Measurements from ENCODE around the gene CYP2C19.
"Not testable (repeated sequence)": the region's sequence is repeated elsewhere in the genome, so short reads cannot be mapped to it uniquely, and the experiment has no call there.

CYP2C19 gene

DNA sequence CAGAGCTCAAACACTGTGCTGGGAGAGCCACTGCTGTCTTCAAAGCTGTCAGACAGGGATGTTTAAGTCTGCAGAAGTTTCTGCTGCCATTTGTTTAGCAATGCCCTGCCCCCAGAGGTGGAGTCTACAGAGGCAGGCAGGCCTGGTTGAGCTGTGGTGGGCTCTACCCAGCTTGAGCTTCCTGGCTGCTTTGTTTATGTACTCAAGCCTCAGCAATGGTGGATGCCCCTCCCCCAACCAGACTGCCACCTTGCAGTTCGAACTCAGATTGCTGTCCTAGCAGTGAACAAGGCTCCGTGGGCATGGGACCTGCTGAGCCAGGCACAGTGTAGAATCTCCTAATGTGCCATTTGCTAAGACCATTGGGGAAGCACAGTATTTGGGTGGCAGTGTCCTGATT lies 4.6 kb upstream of the CYP2C19 start:
- TF ChIP-seq, protein P1, sequence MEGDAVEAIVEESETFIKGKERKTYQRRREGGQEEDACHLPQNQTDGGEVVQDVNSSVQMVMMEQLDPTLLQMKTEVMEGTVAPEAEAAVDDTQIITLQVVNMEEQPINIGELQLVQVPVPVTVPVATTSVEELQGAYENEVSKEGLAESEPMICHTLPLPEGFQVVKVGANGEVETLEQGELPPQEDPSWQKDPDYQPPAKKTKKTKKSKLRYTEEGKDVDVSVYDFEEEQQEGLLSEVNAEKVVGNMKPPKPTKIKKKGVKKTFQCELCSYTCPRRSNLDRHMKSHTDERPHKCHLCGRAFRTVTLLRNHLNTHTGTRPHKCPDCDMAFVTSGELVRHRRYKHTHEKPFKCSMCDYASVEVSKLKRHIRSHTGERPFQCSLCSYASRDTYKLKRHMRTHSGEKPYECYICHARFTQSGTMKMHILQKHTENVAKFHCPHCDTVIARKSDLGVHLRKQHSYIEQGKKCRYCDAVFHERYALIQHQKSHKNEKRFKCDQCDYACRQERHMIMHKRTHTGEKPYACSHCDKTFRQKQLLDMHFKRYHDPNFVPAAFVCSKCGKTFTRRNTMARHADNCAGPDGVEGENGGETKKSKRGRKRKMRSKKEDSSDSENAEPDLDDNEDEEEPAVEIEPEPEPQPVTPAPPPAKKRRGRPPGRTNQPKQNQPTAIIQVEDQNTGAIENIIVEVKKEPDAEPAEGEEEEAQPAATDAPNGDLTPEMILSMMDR (IDR thresholded peaks at IDR 0.05; ENCODE audit: unreplicated experiment in 3 of 3): no peak
- Mint-ChIP-seq H3K4me1 (no peaks in the 10 kb centered on the region), H3K36me3 (ENCODE audit: low read depth) (no peaks in the 10 kb centered on the region), H3K27ac (no peak overlapping the region), H3K27me3 (ENCODE audit: low read depth) (no peaks in the 10 kb centered on the region), H3K4me3 (no peak overlapping the region), H3K9me3 (peaks cover 5% of the 10 kb centered on the region)

DNA sequence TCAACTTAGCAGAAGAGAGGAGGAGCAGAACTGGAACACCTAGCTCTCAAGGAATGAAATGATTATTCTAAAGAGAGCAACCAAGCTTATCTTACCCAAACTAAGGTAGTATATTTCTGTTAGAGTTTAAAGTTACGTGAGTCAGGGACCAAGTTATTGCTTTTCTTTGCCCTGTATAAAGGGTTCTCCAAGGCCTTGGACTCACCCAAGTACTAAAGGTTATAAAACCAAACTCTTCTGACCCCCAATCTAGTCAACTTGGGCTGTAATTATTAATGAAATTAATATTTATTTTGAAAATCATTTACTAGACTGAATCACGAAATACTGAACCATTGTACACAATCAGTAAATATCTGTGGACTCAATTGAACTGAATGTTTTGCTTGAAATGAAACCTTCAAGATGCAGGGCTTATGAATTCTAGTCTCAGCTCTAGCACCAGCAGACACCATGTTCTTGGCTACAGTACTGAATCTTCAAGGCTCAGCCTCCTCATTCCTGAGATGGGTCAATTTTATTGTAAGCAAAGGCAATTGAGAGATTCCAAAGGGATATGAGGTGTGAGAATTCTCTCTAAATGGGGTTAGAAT lies 1.8 kb upstream of the CYP2C19 start:
- H3K27me3 Mint-ChIP-seq (ENCODE audit: low read depth): no peaks in the 10 kb centered on the region
- TF ChIP-seq, protein P1 (IDR thresholded peaks at IDR 0.05; ENCODE audit: unreplicated experiment in 3 of 3): no peak
- peaks cover 8% of the 10 kb centered on the region for H3K9me3 Mint-ChIP-seq
- H3K4me3 Mint-ChIP-seq: no peak overlapping the region
- no peak overlapping the region for H3K27ac Mint-ChIP-seq
- H3K36me3 Mint-ChIP-seq (ENCODE audit: low read depth): no peaks in the 10 kb centered on the region
- H3K4me1 Mint-ChIP-seq: no peaks in the 10 kb centered on the region

DNA sequence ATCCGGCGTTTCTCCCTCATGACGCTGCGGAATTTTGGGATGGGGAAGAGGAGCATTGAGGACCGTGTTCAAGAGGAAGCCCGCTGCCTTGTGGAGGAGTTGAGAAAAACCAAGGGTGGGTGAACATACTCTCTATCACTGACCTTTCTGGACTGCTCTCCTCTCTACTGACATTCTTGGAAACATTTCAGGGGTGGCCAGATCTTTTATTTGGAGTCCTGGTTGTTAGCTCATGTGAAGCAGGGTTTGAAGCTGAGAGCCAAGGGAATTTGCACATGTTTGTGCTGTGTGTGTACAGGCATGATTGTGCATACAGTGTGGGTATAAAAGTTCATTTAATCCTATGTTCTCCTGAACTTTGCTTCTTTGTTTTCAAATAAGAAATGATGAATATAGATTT lies 12.9 kb downstream of the CYP2C19 start:
- not testable (repeated sequence) for H3K27ac Mint-ChIP-seq; H3K4me1 Mint-ChIP-seq; H3K27me3 Mint-ChIP-seq (ENCODE audit: low read depth); H3K36me3 Mint-ChIP-seq (ENCODE audit: low read depth); H3K9me3 Mint-ChIP-seq; H3K4me3 Mint-ChIP-seq

DNA sequence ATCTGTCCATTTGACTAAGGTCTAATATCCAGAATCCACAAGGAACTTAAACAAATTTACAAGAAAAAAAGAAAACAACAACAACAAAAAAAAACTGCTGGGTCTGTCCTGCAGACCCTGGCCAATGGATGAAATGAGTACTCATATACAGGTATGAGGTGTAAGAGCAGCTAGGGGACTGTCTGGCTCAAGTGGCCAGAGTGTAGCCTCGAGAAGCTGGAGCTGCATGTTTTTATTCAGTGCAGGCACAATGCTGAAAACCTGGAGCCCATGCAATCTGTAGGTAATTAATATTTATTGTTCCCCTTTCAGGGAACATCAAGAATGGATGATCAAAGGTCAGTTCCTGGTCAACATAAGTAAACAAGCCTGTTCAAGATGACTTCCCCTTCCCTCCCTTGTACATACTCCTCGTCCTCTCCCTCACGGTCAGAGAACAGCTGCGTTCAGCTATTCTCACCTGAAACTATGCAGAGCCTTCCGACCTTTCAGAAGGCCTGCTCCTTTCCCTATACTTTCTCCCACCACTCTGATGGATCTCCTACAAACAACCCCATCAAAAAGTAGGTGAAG lies 15.5 kb downstream of the CYP2C19 start:
- H3K27ac Mint-ChIP-seq: no peak overlapping the region
- no peaks in the 10 kb centered on the region for H3K4me1 Mint-ChIP-seq
- H3K36me3 Mint-ChIP-seq (ENCODE audit: low read depth): no peaks in the 10 kb centered on the region
- H3K27me3 Mint-ChIP-seq (ENCODE audit: low read depth): no peaks in the 10 kb centered on the region
- H3K4me3 Mint-ChIP-seq: no peak overlapping the region
- TF ChIP-seq, protein P1 (IDR thresholded peaks at IDR 0.05; ENCODE audit: unreplicated experiment in 3 of 3): no peak
- H3K9me3 Mint-ChIP-seq: peaks cover 2% of the 10 kb centered on the region

DNA sequence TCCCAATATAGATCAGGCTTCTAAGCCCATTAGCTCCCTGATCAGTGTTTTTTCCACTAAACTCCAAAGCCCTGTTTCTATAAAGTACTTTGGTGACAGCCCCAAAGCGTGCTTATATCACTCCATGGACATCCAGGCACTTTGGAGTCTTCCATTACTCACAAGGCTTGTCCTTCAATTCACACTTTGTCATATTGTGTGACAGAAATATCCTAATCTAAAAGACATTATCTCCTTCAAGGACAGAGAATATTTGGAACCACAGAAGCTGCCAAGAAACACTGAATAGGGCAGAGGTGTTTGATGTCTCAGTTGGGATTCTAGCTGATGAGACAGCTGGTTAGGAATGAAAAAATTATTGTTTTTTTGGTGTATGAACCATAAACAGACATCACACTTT lies 18.4 kb downstream of the CYP2C19 start:
- no peaks in the 10 kb centered on the region for H3K4me1 Mint-ChIP-seq
- H3K27ac Mint-ChIP-seq: no peak overlapping the region
- peaks cover 2% of the 10 kb centered on the region for H3K9me3 Mint-ChIP-seq
- no peak overlapping the region for H3K4me3 Mint-ChIP-seq
- H3K27me3 Mint-ChIP-seq (ENCODE audit: low read depth): no peaks in the 10 kb centered on the region
- TF ChIP-seq, protein P1 (IDR thresholded peaks at IDR 0.05; ENCODE audit: unreplicated experiment in 3 of 3): no peak
- no peaks in the 10 kb centered on the region for H3K36me3 Mint-ChIP-seq (ENCODE audit: low read depth)

DNA sequence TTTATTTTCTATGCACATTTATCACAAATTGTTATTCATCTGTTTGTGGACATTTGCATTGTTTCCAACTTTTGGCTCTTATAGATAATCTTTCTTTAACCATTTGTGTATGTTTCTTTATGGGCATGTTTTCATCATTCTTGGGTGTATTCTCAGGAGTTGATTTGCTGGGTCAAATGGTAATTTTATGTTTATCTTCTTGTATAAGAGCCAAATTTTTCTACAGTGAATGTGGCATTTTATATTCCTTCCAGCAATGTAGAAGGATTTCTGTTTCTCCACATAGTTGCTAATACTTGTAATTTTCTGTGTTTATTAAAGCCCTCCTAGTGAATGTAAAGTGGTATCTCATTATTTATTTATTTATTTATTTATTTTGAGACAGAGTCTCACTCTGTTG lies 21.8 kb downstream of the CYP2C19 start:
- no peaks in the 10 kb centered on the region for H3K36me3 Mint-ChIP-seq (ENCODE audit: low read depth)
- TF ChIP-seq, protein P1 (IDR thresholded peaks at IDR 0.05; ENCODE audit: unreplicated experiment in 3 of 3): no peak

More for the DNA sequence above, 21.8 kb downstream of the CYP2C19 start:
- Mint-ChIP-seq H3K4me1 (no peaks in the 10 kb centered on the region), H3K27me3 (ENCODE audit: low read depth) (no peaks in the 10 kb centered on the region), H3K9me3 (no peaks in the 10 kb centered on the region), H3K27ac (no peak overlapping the region), H3K4me3 (no peak overlapping the region)

All from nephron (organoid).